T-helper 22 cell (primary cell): ENCODE measurements around the gene TPST1.

Experiments
- DNase-seq: peaks from one replicate; pipeline ENCODE4 v3.0.0-alpha.2; 2020; ENCODE audit warnings: low read depth

Gene TPST1

GRCh38 chr7:66238773-66239466 lies 33.8 kb downstream of the TPST1 start:
- DNase-seq: no peak

- DNase-seq: no peak
Observed at GRCh38 chr7:66239467-66239856, 34.3 kb downstream of the TPST1 start.

GRCh38 chr7:66245008-66245407 lies 39.9 kb downstream of the TPST1 start:
- no peak for DNase-seq

- DNase-seq: no peak
Observed at GRCh38 chr7:66246554-66247171, 41.5 kb downstream of the TPST1 start.

GRCh38 chr7:66247380-66248078 lies 42.4 kb downstream of the TPST1 start:
- no peak for DNase-seq

- DNase-seq: no peak
Observed at GRCh38 chr7:66250711-66251110, 45.6 kb downstream of the TPST1 start.

- no peak for DNase-seq
Observed at GRCh38 chr7:66255534-66256100, 50.5 kb downstream of the TPST1 start.

- DNase-seq: no peak
Observed at GRCh38 chr7:66256281-66256680, 51.1 kb downstream of the TPST1 start.

- no peak for DNase-seq
Observed at GRCh38 chr7:66257481-66257880, 52.3 kb downstream of the TPST1 start.

- no peak for DNase-seq
Observed at GRCh38 chr7:66258409-66258808, 53.3 kb downstream of the TPST1 start.

- no peak for DNase-seq
Observed at GRCh38 chr7:66261941-66262340, 56.8 kb downstream of the TPST1 start.

- DNase-seq: no peak
Observed at GRCh38 chr7:66263936-66264335, 58.8 kb downstream of the TPST1 start.

GRCh38 chr7:66265566-66265965 lies 60.4 kb downstream of the TPST1 start:
- no peak for DNase-seq

GRCh38 chr7:66267249-66267648 lies 62.1 kb downstream of the TPST1 start:
- no peak for DNase-seq

GRCh38 chr7:66269978-66270377 lies 64.8 kb downstream of the TPST1 start:
- DNase-seq: no peak

- DNase-seq: no peak
Observed at GRCh38 chr7:66272321-66272720, 67.2 kb downstream of the TPST1 start.

GRCh38 chr7:66276363-66276762 lies 71.2 kb downstream of the TPST1 start:
- no peak for DNase-seq

- DNase-seq: no peak
Observed at GRCh38 chr7:66277492-66277891, 72.4 kb downstream of the TPST1 start.

GRCh38 chr7:66279912-66280311 lies 74.8 kb downstream of the TPST1 start:
- DNase-seq: no peak

- DNase-seq: no peak
Observed at GRCh38 chr7:66281678-66282590, 76.8 kb downstream of the TPST1 start.

GRCh38 chr7:66282591-66282935 lies 77.4 kb downstream of the TPST1 start:
- no peak for DNase-seq
